GM12874 (cell line): ENCODE measurements around the gene SERTAD3.
A peak's percentile ranks its signal among the peaks of the same experiment; 100 is the strongest.

Source experiments
- TF ChIP-seq, protein P1 (sequence below): IDR thresholded peaks from 2 replicates; pipeline ENCODE4 v1.5.1; 2011; ENCODE audit warnings: low read depth, mild to moderate bottlenecking, control low read depth, low read length, moderate library complexity; ENCODE audit not compliant: insufficient read depth

Gene SERTAD3

DNA sequence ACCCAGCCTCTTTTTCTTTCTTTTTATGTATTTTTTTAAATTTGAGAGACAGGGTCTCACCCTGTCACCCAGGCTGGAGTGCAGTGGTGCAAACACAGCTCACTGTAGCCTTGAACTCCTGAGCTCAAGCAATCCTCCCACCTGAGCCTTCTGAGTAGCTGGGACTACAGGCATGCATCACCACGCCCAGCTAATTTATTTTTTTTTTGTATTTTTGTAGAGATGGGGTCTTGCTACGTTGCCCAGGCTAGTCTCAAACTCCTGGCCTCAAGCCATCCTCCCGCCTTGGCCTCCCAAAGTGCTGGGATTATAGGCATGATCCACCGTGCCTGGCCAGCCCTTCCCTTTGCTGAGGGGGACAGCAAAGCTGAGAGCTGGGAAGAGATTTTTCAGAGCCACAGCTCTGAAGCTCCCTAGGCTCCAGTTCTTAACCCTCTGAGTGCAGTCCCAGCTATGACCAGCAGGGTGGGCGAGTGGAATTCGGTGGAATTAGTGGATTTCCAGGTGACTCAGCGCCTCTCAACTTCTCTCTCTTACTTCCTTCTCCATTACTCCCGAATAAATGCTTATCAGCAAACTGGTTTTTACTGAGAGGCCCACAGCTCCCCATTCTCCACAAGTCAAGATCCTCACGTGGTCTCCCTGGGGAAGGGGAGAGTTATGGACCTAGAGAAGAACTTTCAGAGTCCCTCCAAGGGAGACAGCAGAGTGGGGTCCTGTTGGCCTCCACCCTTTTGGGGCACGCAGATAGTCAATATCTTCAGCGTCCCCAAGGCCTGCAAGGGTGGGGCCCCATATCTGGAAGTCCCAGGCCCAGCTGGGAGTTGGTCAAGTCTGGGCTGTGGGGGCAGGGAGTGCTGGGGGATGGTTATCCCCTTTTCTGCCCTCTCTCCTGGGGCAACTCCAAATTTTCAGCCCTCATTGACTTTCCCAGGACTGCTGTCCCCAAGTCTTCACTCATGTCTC, 20.2 kb upstream of the SERTAD3 start:
- TF ChIP-seq, protein P1, sequence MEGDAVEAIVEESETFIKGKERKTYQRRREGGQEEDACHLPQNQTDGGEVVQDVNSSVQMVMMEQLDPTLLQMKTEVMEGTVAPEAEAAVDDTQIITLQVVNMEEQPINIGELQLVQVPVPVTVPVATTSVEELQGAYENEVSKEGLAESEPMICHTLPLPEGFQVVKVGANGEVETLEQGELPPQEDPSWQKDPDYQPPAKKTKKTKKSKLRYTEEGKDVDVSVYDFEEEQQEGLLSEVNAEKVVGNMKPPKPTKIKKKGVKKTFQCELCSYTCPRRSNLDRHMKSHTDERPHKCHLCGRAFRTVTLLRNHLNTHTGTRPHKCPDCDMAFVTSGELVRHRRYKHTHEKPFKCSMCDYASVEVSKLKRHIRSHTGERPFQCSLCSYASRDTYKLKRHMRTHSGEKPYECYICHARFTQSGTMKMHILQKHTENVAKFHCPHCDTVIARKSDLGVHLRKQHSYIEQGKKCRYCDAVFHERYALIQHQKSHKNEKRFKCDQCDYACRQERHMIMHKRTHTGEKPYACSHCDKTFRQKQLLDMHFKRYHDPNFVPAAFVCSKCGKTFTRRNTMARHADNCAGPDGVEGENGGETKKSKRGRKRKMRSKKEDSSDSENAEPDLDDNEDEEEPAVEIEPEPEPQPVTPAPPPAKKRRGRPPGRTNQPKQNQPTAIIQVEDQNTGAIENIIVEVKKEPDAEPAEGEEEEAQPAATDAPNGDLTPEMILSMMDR, result peak; percentile 81

DNA sequence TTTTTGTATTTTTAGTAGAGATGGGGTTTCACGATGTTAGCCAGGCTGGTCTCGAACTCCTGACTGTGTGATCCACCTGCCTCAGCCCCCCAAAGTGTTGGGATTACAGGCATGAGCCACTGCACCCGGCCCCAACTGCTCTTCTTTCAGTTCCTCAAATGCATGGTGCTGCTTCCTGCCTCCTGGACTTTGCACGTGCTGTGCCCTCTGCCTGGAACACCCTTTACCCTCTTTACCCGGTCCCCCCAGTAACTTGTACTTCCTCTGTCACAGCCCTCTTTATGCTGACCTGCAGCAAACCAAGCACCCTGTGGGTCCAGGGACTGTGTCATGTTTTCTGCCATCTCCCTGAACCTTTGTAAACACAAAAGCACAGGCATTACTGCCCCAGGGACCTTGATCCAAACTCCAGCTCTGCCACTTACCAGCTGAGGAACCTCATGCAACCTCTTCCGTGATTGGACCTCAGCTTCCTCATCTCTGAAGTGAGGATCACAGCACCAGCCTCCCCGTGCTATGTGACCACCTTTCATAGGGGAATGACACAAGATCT, 17.6 kb upstream of the SERTAD3 start:
- TF ChIP-seq, protein P1, result no peak

DNA sequence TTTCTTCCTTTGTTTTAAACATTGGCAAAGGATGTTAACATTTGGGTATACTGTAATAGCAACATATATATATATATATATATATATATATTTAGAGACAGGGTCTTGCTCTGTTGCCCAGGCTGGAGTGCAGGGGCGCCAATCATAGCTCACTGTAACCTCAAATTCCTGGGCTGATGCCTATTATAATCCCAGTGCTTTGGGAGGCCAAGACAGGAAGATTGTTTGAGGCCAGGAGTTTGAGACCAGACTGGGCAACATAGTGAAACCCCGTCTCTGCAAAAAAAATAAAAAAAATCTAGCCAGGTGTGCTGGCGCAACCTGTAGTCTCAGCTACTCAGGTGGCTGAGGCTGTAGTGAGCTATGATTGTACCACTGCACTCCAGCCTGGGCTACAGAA, 16.1 kb upstream of the SERTAD3 start:
- TF ChIP-seq, protein P1, result no peak

DNA sequence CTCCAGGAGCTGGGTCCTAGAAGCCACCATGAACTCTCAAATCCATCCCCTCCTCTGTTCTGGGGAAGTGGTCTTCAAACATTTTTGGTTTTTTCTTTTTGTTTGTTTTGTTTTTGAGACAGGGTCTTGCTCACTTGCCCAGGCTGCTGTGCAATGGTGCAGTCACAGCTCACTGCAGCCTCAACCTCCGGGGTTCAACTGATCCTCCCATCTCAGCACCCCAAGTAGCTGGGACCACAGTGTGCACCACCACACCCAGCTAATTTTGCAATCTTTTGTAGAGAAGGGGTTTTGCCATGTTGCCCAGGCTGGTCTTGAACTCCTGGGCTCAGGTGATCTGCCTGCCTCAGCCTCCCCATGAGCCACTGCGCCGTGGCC, 14.5 kb upstream of the SERTAD3 start:
- TF ChIP-seq, protein P1, result no peak

DNA sequence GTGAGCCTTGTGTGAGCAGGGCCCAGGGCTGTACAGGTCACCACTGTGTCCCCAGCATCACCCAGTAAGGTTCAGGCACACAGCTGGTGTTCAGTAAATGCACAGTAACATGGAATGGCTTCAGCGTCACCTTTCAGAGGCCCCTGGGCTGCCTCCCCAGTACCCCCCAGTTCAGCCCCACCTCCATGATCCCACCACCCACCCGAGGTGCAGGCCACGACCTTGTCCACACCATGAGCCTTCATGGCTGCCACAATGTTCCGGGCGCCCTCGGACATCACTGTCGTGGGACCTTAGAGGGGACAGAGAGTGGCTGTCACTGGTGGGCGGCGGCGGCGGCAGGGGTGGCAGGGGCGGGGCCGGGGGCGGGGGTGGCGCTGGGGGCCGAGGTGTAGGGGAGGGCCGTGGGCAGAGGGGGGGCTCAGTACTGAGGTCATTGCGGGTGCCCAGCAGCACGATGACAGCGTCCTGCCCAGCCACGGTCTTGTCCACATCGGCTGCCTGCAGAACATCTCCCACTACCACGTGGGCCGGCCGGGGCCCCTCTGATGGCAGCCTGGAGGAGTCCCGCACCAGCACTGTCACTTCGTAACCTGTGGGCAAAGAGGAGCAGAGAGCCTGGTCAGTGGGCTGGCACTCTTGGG, 13.9 kb upstream of the SERTAD3 start:
- TF ChIP-seq, protein P1, result no peak

DNA sequence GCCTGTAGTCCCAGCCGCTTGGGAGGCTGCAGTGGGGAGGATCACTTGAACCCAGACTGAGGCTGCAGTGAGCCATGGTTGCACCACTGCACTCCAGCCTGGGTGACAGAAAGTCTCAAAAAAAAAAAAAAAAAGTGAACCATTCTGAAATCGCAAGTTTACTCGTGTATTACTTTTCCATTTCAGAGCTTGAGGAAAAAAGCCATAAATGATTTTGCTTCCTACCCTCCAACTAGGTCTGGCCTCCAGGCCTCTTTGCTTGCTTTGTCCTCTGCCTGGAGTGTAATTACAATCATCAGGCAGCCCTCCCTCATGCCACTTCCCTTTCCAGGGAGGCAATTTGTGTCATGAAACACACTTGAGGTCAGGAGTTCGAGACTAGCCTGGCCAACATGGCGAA, 12.9 kb upstream of the SERTAD3 start:
- TF ChIP-seq, protein P1, result no peak

DNA sequence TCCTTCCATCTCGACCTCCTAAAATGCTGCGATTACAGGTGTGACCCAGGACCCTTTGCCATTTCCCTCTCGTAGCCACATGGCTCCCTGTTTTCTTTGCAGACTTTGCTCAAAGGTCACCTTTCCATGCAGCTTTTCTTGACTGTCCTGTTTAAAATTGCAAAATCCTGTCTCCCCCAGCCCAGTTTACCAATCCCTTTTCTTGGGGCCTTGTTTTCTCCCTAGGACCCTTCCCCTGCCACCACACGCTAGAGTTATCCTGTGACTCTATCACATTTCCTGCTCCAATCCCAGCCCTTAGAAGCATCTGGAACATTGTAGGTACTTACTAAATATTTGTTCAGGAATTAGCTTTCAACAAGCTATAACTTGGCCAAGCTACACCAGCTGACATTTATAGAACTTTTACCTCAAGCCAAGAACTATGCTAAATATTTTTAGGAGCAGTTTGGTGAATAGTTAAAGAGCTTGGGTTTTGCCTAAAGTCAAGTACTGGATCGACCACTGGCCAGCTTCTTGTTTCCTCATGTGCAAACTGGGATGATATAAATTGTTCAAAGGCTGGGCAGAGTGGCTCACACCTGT, 9.1 kb upstream of the SERTAD3 start:
- TF ChIP-seq, protein P1, result no peak
